ENCODE results near the gene PFN1.

PFN1 gene

DNA sequence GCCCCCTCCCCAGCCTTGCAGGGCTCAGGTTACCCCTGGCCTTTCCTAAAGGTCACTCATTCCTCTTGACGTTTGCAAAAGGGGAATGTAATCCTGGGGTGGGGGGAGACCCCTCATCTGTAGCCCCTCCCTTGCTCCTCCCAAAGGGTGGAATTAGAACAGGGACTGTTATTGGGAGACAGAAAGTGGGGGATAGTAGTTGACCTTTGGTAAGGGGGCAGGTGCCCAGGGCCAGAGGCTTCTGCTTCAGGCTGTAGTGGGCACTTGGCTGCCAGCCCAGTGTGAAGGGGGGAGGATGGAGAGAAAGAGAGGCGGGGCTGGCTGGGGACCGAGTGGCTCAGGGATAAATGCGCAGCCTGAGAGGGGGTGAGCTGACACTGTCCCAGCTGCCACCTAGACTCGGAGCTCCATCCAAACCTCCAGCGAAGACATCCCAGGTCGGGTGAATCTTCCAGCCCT lies 2.4 kb upstream of the PFN1 start, which contains the start of gene ENO3:
ENO3 (plus strand) TSS at position 374 of the 459 bp plus-strand sequence. CDS start 711 bp downstream, outside the sequence.
- TF ChIP-seq, protein P1, sequence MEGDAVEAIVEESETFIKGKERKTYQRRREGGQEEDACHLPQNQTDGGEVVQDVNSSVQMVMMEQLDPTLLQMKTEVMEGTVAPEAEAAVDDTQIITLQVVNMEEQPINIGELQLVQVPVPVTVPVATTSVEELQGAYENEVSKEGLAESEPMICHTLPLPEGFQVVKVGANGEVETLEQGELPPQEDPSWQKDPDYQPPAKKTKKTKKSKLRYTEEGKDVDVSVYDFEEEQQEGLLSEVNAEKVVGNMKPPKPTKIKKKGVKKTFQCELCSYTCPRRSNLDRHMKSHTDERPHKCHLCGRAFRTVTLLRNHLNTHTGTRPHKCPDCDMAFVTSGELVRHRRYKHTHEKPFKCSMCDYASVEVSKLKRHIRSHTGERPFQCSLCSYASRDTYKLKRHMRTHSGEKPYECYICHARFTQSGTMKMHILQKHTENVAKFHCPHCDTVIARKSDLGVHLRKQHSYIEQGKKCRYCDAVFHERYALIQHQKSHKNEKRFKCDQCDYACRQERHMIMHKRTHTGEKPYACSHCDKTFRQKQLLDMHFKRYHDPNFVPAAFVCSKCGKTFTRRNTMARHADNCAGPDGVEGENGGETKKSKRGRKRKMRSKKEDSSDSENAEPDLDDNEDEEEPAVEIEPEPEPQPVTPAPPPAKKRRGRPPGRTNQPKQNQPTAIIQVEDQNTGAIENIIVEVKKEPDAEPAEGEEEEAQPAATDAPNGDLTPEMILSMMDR (IDR thresholded peaks at IDR 0.05; ENCODE audit: low read depth, low read length) = no peak
- H3K4me3 ChIP-seq (replicated peaks in 1 of 2; ENCODE audit: low read depth in 2 of 2, low read length in 2 of 2) = peak within 1 kb of the TSS; percentile 36 to 47
- DNase-seq (ENCODE audit: low read depth in 2 of 2) = no peak

DNA sequence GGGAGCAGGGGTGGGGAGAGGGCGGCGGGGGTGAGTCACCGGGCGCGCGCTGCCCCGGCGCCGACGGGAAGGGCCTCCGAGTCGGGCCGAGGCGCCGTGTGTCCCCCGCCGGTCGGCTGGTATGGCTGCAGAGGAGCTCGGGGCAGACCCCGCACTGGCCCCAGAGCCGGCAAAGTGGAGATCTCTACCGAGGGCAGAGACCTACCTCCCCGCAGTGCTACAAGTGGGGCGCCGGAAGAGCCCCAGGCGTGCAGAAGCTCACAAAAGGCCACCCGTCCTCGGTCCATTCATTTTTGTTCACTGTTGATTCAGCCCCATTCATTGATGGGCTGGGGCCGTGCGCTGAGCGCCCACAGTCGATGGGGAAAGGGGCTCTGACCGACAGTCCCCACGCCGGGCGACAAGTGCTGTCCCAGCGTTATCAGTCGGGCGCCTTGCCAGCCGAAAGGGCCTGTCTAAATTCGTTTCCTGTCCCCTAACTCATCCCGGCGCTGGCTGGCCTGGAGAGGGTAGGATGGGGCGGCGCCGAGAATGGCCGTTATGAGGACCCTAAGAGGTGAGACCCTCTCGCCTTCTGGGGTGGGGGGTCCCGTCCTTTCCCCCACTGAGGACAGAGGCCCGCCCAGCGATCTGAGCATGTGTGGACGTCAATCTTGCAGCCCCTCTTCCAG lies 1.9 kb upstream of the PFN1 start:
- TF ChIP-seq, protein P1 (IDR thresholded peaks at IDR 0.05; ENCODE audit: low read depth, low read length) = no peak
- H3K4me3 ChIP-seq (replicated peaks in 1 of 2; ENCODE audit: low read depth in 2 of 2, low read length in 2 of 2) = peak overlapping the region; percentile 36 to 47
- no peak for DNase-seq (ENCODE audit: low read depth in 2 of 2)

DNA sequence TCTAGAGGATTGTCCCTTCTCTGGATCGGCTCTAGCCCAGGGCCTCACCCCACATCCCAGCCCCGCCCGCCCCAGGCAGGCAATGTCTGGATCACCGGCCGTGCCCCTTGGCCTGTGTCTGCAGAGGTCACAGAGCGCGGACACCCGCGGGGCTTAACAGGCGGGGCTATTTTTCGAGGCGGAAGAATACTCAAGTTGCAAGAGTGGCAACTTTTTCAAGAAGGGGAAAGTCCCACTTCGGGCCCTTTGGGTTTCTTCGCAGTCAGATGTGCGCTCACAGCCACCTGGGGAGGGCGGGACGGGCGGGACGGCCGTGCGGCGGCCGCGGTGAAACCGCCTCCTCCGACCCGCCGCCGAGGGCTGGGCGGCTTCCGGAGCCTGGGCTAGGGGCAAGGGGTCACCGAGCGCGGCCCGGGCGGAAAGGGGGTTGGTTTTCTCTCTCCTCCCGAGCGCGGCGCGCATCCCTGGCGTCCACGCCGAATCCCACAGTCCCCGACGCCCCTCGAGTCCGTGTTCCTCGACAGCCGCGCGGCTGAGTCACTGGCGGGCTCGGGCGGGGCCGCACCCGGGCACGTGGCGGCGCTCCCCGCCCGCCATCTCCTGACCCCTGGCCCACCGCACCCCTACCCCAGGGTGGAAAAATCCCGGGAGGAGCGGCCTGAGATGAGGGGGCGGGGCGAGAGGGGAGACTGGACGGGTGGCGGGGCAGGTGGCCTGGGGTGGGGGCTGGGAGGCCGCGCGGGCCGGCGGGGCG lies 1.2 kb upstream of the PFN1 start:
- H3K4me3 ChIP-seq (replicated peaks in 1 of 2; ENCODE audit: low read depth in 2 of 2, low read length in 2 of 2) = peak overlapping the region; percentile 61 to 63
- TF ChIP-seq, protein P1 (IDR thresholded peaks at IDR 0.05; ENCODE audit: low read depth, low read length) = no peak
- peak; percentile 71 to 81 for DNase-seq (ENCODE audit: low read depth in 2 of 2)

DNA sequence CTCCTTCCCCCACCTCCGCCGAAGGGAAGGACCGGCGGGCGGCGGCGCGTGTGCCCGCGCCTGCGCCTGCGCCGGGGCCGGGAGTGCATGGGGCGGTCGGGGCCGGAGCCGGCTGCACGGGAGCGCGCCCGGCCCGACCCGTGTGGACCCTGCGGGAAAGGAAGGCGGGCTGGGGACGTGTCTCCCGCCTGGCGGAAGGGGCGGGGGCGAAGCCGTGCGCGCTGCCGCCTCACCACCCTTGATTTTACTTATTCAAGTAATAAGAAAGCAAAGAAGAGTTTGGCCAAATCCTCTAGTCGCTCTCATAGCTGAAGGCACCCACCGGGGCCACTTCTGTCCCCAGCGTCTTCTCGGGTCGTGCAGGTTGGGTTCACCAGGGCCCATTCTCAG lies 596 bp upstream of the PFN1 start:
- peak overlapping the region; percentile 61 to 98 for H3K4me3 ChIP-seq (replicated peaks in 1 of 2; ENCODE audit: low read depth in 2 of 2, low read length in 2 of 2)
- TF ChIP-seq, protein P1 (IDR thresholded peaks at IDR 0.05; ENCODE audit: low read depth, low read length) = no peak
- DNase-seq (ENCODE audit: low read depth in 2 of 2) = peak; percentile 89 to 94

DNA sequence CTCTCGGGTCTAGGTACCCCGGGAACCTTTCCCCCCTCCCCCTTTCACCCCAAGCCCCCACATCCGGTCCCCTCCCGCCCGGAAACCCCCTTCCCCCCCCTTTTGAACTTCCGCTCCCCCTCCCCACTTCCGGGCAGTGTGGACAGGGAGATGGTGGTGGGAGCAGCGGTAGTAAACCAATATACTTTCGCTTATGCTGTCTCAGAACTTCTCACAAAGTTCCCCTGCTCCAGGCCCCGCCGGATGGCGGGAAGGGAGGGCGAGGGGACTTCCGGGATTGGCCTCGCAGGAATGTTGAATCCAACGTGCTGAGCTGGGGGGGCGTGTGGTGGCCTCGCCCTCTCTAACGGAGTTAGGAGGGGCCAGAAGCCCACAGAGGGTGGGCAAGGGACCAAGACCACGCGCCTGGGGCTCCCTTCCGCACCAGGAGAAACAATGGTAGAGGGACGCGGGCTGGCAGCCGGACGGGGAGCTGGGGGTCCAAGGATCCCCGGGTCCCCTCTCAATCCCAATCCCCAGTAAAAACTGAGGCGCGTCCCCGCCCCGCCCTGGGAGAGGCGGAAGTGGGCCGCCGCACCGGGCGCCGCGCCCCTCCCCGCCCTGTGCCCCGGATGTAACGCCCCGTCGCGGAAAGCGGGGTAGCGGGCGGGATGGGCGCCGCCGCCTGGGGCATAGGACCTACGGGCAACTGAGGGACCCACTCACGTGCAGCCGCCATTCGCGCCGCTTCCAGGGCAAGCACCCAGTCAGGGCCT lies 742 bp downstream of the PFN1 start:
- TF ChIP-seq, protein P1 (IDR thresholded peaks at IDR 0.05; ENCODE audit: low read depth, low read length) = no peak
- H3K4me3 ChIP-seq (replicated peaks in 1 of 2; ENCODE audit: low read depth in 2 of 2, low read length in 2 of 2) = peak overlapping the region; percentile 98 to 99
- DNase-seq (ENCODE audit: low read depth in 2 of 2) = peak; percentile 56 to 59

DNA sequence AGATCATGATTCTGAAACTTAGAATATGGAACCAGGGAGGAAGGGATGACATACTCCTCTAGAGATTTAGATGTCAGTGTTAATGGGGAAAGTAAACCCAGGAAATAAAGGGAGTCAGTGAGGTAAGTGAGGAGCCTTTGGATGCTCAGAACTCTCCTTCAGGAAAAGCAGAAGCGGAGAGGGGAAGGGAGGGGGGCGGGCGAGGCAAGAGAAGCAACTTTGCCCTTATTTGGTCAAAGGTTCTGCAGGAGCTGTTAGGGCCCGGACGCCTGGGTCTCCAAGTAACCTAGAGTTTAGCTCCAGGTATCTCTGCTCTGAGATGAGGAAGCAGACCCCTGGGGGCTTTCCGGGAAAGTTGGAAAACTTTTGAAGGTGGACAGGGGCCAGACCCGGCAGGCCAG lies 1.3 kb downstream of the PFN1 start:
- peak overlapping the region; percentile 98 to 99 for H3K4me3 ChIP-seq (replicated peaks in 1 of 2; ENCODE audit: low read depth in 2 of 2, low read length in 2 of 2)
- TF ChIP-seq, protein P1 (IDR thresholded peaks at IDR 0.05; ENCODE audit: low read depth, low read length) = no peak
- no peak for DNase-seq (ENCODE audit: low read depth in 2 of 2)
